Psoas muscle (tissue), 8 donors: Measurements from ENCODE around the gene PLEKHG2. TPM values are rescaled to one million over a fixed set of nuclear protein-coding genes. Genes with fewer than 3 reads are reported as not detected.
A peak's percentile ranks its signal among the peaks of the same experiment; 100 is the strongest.

Source experiments
- ATAC-seq, 4 donors: fragments of 200-7000 bp; cut with Tn5 transposase; one replicate each; pipeline ENCODE4 v1.9.1; 2020; ENCODE audit warnings: moderate library complexity in 3 of 4, mild to moderate bottlenecking in 2 of 4
- DNase-seq, 2 donors: peaks; one replicate each; pipeline ENCODE4 v3.0.0-alpha.2; 2020
- H3K27ac ChIP-seq: fragments of 200-600 bp; one replicate; pipeline ENCODE4 v1.8.0; 2022
- H3K27me3 ChIP-seq, 3 donors: fragments of 200-600 bp in 1 of 3; one replicate each; pipeline versions ENCODE4 v1.6.1 to v1.8.0; 2013 to 2022; ENCODE audit warnings: low read length in 2 of 3, mild to moderate bottlenecking in 2 of 3, moderate library complexity in 1 of 3; ENCODE audit not compliant: insufficient read depth in 3 of 3
- H3K36me3 ChIP-seq, 2 donors: fragments of 200-600 bp in 1 of 2; one replicate each; pipeline versions ENCODE4 v1.6.1 to v1.8.0; 2013 to 2022; ENCODE audit warnings: low read depth in 1 of 2, mild to moderate bottlenecking in 1 of 2, moderate library complexity in 1 of 2; ENCODE audit not compliant: insufficient read depth in 1 of 2
- H3K4me1 ChIP-seq: fragments of 200-600 bp; one replicate; pipeline ENCODE4 v1.8.0; 2022
- H3K4me3 ChIP-seq: fragments of 200-600 bp; one replicate; pipeline ENCODE4 v1.8.0; 2022; ENCODE audit warnings: mild to moderate bottlenecking
- H3K9me3 ChIP-seq: fragments of 200-600 bp; one replicate; pipeline ENCODE4 v1.8.0; 2022
- WGBS, 3 donors: extraction: QIAGEN DNeasy Blood & Tissue Kit; methylation state at CpG; one replicate each; pipeline versions ENCODE4 v1.1.6 to v1.1.7; 2013; 5-methylcytosine and 5-hydroxymethylcytosine counted together
- intact Hi-C, 2 donors: fragments of 100-400 bp; cut with DNase I; formaldehyde crosslinking; loops; one replicate each; pipeline versions ENCODE4 v1.11.0 to v1.14.2; 2022
- polyA plus RNA-seq, 3 donors: library from polyadenylated mRNA; stranded (reverse); fragments of 200-250 nt; gene quantifications; one replicate each; pipeline ENCODE4 v1.2.3, GENCODE V29; 2013
- total RNA-seq, 4 donors: library from RNA; stranded (reverse); fragmentation: NEBNext Ultra II Directional in 2 of 4; extraction: Animal tissue kit (Norgen Biotek cat#: 25700) in 2 of 4; gene quantifications; one replicate each; pipeline versions ENCODE4 v1.2.1 to v1.2.4, GENCODE V29; 2021 to 2023
- TF ChIP-seq, protein P1 (sequence below): fragments of 200-600 bp; IDR thresholded peaks from one replicate; pipeline ENCODE4 v1.8.0; 2022; ENCODE audit warnings: antibody characterized with exemption
- donor health status: healthy with polysubstance abuse.
- donor health status: DM: no; HTN: no; CAD: no; lungs with moderate emphysema.
- donor health status: Bipolar disorder and iron deficiency.
- donor health status: healthy.
- donor health status: DM: yes; HTN: yes; CAD: no.
- donor health status: DM: no; HTN: no; CAD: no.
- donor health status: DM: no; HTN: no; CAD: no.
- donor health status: DM: yes; HTN: yes; CAD: no.

The PLEKHG2 gene
- total and polyA plus RNA-seq, 7 donors: 2.4 to 8.0 (median 6.8) TPM

GRCh38 chr19:39390451-39390750 lies 22.1 kb upstream of the PLEKHG2 start:
- Histone ChIP-seq H3K4me3 (peak overlapping the region; percentile 77), H3K36me3 (peaks cover 0 to 70% of the 10 kb centered on the region in 2 donors), H3K9me3 (no peaks in the 10 kb centered on the region), H3K4me1 (peaks cover 18% of the 10 kb centered on the region), H3K27ac (peak overlapping the region; percentile 89), H3K27me3 (no peaks in the 10 kb centered on the region)
- no peak for DNase-seq
- no peak for ATAC-seq
- TF ChIP-seq, protein P1, sequence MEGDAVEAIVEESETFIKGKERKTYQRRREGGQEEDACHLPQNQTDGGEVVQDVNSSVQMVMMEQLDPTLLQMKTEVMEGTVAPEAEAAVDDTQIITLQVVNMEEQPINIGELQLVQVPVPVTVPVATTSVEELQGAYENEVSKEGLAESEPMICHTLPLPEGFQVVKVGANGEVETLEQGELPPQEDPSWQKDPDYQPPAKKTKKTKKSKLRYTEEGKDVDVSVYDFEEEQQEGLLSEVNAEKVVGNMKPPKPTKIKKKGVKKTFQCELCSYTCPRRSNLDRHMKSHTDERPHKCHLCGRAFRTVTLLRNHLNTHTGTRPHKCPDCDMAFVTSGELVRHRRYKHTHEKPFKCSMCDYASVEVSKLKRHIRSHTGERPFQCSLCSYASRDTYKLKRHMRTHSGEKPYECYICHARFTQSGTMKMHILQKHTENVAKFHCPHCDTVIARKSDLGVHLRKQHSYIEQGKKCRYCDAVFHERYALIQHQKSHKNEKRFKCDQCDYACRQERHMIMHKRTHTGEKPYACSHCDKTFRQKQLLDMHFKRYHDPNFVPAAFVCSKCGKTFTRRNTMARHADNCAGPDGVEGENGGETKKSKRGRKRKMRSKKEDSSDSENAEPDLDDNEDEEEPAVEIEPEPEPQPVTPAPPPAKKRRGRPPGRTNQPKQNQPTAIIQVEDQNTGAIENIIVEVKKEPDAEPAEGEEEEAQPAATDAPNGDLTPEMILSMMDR: no peak
- intact Hi-C loops: loop anchor here (2.0 to 5.0 kb wide), 2 partner anchors 44 to 48 kb away; partner anchors contain the start of genes RPS16 (in 1 of the 2) and SAMD4B (in 1 of the 2)
- 0 to 1% (median 0%) methylated on average over 8 to 10 of the region's 10 CpGs for WGBS, 3 donors

DNA sequence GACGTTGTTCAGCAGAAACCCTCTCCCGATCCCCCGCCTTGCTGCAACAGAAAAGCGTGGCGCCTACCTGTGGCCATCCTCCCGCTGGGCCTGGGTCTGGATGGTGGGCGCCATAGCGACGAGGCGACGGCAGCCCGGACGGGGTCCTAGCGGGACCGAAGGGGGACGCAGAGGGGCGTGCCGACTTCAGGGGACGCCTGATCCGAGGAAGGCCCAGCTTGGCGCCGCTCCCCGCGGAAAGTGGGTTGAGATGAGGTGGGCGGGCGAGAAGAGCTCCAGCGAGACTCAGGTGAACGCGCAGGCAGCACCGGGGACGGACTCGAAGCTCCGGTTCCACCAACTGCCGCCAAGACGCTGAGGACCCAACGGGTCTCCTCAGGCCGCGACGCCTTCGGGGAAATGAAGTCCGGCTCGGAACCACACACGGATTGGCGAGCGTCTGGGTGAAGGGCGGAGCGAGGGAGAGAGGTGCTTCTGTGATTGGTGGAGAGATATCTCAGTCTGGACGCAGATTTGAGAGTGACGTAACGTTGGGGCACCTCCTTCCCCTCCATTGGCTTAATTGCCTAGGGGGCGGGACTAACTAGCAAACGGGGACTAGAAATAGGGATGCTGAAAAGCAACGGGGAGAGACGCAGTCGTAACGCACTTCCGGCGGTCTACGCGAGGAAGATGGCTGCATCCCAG lies 21.6 kb upstream of the PLEKHG2 start, which contains the start of the genes MED29 and PAF1:
TSS of gene MED29 (plus strand) at position 628 of the 687 bp plus-strand sequence. CDS start at position 673, 45 bp downstream.
TSS of gene PAF1 (minus strand) at position 356 of the 687 bp plus-strand sequence. CDS start at position 114, 242 bp downstream.
- Histone ChIP-seq H3K27me3 (no peaks in the 10 kb centered on the region), H3K36me3 (peaks cover 0 to 67% of the 10 kb centered on the region in 2 donors), H3K27ac (peak within 1 kb of the TSS; percentile 89), H3K4me1 (peaks cover 18% of the 10 kb centered on the region), H3K4me3 (peak within 1 kb of the TSS; percentile 77), H3K9me3 (no peaks in the 10 kb centered on the region)
- 0% methylated on average over 57 to 60 of the region's 60 CpGs for WGBS, 3 donors
- ATAC-seq (peak; percentile 95 to 97 (median 96)), DNase-seq (peak; percentile 96 to 99)
- TF ChIP-seq, protein P1: no peak
- intact Hi-C loops: loop anchor here (2.0 to 5.0 kb wide), 2 partner anchors 44 to 49 kb away; partner anchors contain the start of genes RPS16 (in 1 of the 2) and SAMD4B (in 1 of the 2)

DNA sequence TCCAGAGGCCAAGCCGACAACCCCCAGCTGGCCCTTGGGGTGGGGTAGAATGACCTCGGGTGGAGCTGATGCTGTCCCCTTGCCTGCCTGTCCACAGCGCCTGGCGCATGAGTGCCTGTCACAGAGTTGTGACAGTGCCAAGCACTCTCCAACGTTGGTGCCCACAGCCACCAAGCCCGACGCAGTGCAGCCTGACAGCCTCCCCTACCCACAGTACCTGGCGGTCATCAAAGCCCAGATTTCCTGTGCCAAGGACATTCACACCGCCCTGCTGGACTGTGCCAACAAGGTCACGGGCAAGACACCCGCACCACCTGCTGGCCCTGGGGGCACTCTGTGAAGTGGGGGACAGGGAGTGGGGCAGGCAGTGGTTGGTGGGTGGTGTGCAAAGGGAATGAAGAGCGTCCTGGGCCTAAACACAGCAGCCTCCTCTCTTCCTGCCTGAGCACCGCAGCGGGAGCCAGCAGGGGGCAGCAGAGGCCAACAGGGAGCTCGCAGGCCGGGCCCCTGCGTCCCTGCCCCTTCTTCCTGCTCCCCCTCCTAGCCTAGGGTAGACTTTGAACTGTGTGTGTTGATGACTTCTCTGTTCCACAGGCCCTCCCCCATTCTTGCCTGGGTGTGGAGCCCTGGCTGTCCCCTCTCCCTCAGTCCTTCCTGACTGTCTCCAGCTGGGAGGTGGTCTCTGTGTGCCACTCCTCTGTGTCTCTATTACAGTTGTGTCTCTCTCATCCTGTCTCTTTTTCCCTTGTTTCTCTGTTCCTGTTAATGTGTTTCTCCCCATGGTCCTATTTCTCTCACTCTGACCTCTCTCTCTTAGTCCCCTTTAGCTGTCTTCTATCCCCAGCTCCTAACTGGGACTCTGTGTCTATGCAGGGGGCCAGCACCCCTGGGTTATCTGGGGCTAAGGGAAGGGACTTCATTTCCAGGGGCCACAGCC lies 14.8 kb upstream of the PLEKHG2 start:
- intact Hi-C loops: loop anchor here (1.0 to 5.0 kb wide), 3 partner anchors 14 to 55 kb away; partner anchors contain the start of genes PLEKHG2 (in 1 of the 2) and SAMD4B (in 1 of the 2)

DNA sequence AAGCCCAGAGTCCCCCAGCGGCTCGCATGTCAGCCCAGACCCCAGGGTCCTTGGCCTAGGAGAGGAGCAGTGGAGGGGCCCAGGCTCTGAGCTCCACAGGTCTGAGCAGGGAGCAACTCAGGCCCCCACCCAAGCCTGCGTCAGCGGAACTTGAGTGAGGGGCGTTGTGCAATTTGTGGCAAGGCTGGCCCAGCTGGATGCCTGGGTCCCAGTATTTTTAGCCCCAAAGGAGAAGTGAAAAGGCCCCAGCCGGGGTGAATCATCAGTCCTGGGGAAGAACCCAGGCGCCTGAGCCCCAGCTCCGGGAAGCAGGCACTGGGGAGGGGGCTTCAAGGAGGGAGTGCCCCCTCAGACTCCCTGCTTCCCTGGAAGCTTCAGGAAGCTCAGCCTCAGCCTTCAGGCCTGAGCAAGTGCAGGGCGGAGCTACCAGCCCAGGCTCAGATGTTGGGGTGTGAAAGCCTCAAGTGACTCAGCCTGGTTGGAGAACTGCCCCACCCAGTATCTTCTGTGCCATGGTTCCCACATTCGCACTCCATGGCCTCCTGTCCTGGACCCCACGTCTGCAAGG lies 14.1 kb upstream of the PLEKHG2 start:
- H3K9me3 ChIP-seq: no peaks in the 10 kb centered on the region
- H3K4me3 ChIP-seq: no peak overlapping the region
- intact Hi-C loops: loop anchor here (2.0 to 5.0 kb wide), 2 partner anchors 14 to 56 kb away; partner anchors contain the start of genes PLEKHG2 (in 1 of the 2) and SAMD4B (in 1 of the 2)
- DNase-seq: peak; percentile 80 to 86
- WGBS, 3 donors: 77 to 86% (median 77%) methylated on average over 11 of the region's 11 CpGs
- H3K27me3 ChIP-seq: no peaks in the 10 kb centered on the region
- peak in 1 of 4 donors; percentile 7 for ATAC-seq
- TF ChIP-seq, protein P1: no peak
- peaks cover 26% of the 10 kb centered on the region for H3K4me1 ChIP-seq
- H3K27ac ChIP-seq: peak overlapping the region; percentile 84
- peaks cover 0 to 26% of the 10 kb centered on the region in 2 donors for H3K36me3 ChIP-seq

More for the DNA sequence above, 14.8 kb upstream of the PLEKHG2 start:
- H3K27me3 ChIP-seq: no peaks in the 10 kb centered on the region
- ATAC-seq (peak; percentile 75 to 84 (median 80)), DNase-seq (peak; percentile 92 to 96)
- 5 to 21% (median 9%) methylated on average over 14 to 17 of the region's 17 CpGs for WGBS, 3 donors
- H3K36me3 ChIP-seq: peaks cover 0 to 29% of the 10 kb centered on the region in 2 donors
- peaks cover 26% of the 10 kb centered on the region for H3K4me1 ChIP-seq
- H3K4me3 ChIP-seq: peak overlapping the region; percentile 33
- no peaks in the 10 kb centered on the region for H3K9me3 ChIP-seq
- H3K27ac ChIP-seq: peak overlapping the region; percentile 84
- TF ChIP-seq, protein P1: peak; percentile 98
